GM12872 (cell line): ENCODE measurements around the gene GNA12.

Source experiments
- CTCF ChIP-seq: IDR thresholded peaks from 3 replicates; pipeline ENCODE4 v1.5.1; 2011; ENCODE audit warnings: low read depth, mild to moderate bottlenecking, low read length, moderate library complexity; ENCODE audit not compliant: insufficient read depth

GNA12 gene

GRCh38 chr7:2728316-2729030 lies 115.6 kb downstream of the GNA12 start:
- TF ChIP-seq CTCF = no peak

GRCh38 chr7:2726316-2727018 lies 117.6 kb downstream of the GNA12 start:
- TF ChIP-seq CTCF = no peak

- no peak for TF ChIP-seq CTCF
Measured at GRCh38 chr7:2725178-2726105, 118.7 kb downstream of the GNA12 start.

- TF ChIP-seq CTCF = no peak
Measured at GRCh38 chr7:2724453-2725177, 119.5 kb downstream of the GNA12 start.

GRCh38 chr7:2723138-2723850 lies 120.8 kb downstream of the GNA12 start:
- no peak for TF ChIP-seq CTCF

- TF ChIP-seq CTCF = no peak
Measured at GRCh38 chr7:2722591-2722990, 121.5 kb downstream of the GNA12 start.
